Ascending aorta (tissue), 2 donors: ENCODE data around the gene RAPH1. TPM values are rescaled to one million over a fixed set of nuclear protein-coding genes. Genes with fewer than 3 reads are reported as not detected.
A peak's percentile ranks its signal among the peaks of the same experiment; 100 is the strongest.

Experiments
- DNase-seq, 2 donors: peaks; one replicate each; pipeline ENCODE4 v3.0.0-alpha.2; 2019; ENCODE audit warnings: low spot score in 2 of 2
- H3K27ac ChIP-seq, 2 donors: fragments of 200-600 bp; sonication (generic); one replicate each; pipeline ENCODE4 v1.5.1; 2016 to 2017; ENCODE audit warnings: mild to moderate bottlenecking in 1 of 2
- H3K27me3 ChIP-seq: fragments of 200-600 bp; sonication (generic); one replicate; pipeline ENCODE4 v1.5.1; 2017
- H3K36me3 ChIP-seq, 2 donors: fragments of 200-600 bp; sonication (generic); one replicate each; pipeline ENCODE4 v1.5.1; 2016
- H3K4me1 ChIP-seq, 2 donors: fragments of 200-600 bp; sonication (generic); one replicate each; pipeline ENCODE4 v1.5.1; 2016 to 2017; ENCODE audit warnings: mild to moderate bottlenecking in 1 of 2
- H3K4me3 ChIP-seq, 2 donors: fragments of 200-600 bp; sonication (generic); one replicate each; pipeline ENCODE4 v1.5.1; 2016 to 2017; ENCODE audit warnings: mild to moderate bottlenecking in 1 of 2
- H3K9me3 ChIP-seq, 2 donors: fragments of 200-600 bp; sonication (generic); one replicate each; pipeline ENCODE4 v1.5.1; 2016
- intact Hi-C: fragments of 100-400 bp; cut with DNase I; formaldehyde crosslinking; loops from one replicate; pipeline ENCODE4 v1.15.1; 2023
- total RNA-seq: library from RNA; depleted of rRNA; stranded (reverse); fragments of >200 nt; gene quantifications from one replicate; pipeline ENCODE4 v1.1.0, GENCODE V29; 2016
- TF ChIP-seq, protein P1 (sequence below), 3 experiments: fragments of 200-600 bp in 2 of 3; fragments of 450-650 bp in 1 of 3; sonication (generic) in 2 of 3; IDR thresholded peaks; one replicate each; pipeline ENCODE4 v1.5.1; 2016 to 2019; ENCODE audit warnings: antibody characterized with exemption in 3 of 3, mild to moderate bottlenecking in 1 of 3, moderate library complexity in 1 of 3

The RAPH1 gene, protein sequence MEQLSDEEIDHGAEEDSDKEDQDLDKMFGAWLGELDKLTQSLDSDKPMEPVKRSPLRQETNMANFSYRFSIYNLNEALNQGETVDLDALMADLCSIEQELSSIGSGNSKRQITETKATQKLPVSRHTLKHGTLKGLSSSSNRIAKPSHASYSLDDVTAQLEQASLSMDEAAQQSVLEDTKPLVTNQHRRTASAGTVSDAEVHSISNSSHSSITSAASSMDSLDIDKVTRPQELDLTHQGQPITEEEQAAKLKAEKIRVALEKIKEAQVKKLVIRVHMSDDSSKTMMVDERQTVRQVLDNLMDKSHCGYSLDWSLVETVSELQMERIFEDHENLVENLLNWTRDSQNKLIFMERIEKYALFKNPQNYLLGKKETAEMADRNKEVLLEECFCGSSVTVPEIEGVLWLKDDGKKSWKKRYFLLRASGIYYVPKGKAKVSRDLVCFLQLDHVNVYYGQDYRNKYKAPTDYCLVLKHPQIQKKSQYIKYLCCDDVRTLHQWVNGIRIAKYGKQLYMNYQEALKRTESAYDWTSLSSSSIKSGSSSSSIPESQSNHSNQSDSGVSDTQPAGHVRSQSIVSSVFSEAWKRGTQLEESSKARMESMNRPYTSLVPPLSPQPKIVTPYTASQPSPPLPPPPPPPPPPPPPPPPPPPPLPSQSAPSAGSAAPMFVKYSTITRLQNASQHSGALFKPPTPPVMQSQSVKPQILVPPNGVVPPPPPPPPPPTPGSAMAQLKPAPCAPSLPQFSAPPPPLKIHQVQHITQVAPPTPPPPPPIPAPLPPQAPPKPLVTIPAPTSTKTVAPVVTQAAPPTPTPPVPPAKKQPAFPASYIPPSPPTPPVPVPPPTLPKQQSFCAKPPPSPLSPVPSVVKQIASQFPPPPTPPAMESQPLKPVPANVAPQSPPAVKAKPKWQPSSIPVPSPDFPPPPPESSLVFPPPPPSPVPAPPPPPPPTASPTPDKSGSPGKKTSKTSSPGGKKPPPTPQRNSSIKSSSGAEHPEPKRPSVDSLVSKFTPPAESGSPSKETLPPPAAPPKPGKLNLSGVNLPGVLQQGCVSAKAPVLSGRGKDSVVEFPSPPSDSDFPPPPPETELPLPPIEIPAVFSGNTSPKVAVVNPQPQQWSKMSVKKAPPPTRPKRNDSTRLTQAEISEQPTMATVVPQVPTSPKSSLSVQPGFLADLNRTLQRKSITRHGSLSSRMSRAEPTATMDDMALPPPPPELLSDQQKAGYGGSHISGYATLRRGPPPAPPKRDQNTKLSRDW
- total RNA-seq = 49.8 TPM

DNA sequence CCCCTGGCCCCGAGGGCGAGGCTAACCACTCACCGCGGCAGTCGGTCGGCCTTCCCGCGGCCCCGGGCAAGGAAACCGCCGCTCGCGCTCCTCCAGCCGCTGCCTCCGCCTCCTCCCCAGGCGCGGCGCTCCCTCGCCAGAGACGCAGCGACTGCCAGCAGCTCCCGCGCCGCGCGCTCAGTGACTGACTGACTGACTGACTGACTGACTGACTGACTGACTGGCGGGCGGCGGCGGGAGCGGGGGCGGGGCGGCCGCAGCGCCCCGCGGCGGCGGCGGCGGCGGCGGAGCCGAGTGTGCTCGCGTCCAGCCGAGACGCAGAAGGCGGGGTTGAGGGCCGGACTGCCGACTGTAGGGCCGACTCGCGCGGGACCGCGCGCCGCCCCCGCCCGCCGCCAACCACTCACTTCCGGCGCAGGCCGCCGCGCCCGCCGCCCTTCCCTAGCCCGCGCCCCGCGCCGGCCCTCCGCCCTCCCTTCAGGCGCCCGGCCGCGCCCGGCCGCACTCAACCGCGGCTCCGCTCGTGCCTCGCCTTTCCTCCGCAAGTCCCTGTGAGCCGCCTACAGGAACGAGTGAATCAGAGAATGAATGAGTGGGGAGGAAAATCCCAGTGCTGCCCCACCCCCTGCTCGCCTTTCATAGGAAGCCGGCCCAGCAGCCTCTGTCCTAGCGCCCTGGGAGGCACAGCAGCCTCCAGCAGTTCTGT, at the start of gene RAPH1:
Gene RAPH1 (minus strand): TSS at position 224 of the 706 bp plus-strand sequence. CDS start 39,948 bp downstream, outside the sequence.
- Histone ChIP-seq H3K27ac (peak within 1 kb of the TSS; percentile 96 to 98), H3K36me3 (no peaks in the 10 kb centered on the region), H3K4me1 (peaks cover 0 to 15% of the 10 kb centered on the region in 2 donors), H3K4me3 (peak within 1 kb of the TSS; percentile 76 to 95), H3K9me3 (no peaks in the 10 kb centered on the region), H3K27me3 (no peaks in the 10 kb centered on the region)
- DNase-seq = peak; percentile 27 to 90
- intact Hi-C loops = loop anchor here (1.0 to 2.0 kb wide), 3 partner anchors 43 to 280 kb away; no protein-coding TSS in a partner anchor
- TF ChIP-seq, protein P1, sequence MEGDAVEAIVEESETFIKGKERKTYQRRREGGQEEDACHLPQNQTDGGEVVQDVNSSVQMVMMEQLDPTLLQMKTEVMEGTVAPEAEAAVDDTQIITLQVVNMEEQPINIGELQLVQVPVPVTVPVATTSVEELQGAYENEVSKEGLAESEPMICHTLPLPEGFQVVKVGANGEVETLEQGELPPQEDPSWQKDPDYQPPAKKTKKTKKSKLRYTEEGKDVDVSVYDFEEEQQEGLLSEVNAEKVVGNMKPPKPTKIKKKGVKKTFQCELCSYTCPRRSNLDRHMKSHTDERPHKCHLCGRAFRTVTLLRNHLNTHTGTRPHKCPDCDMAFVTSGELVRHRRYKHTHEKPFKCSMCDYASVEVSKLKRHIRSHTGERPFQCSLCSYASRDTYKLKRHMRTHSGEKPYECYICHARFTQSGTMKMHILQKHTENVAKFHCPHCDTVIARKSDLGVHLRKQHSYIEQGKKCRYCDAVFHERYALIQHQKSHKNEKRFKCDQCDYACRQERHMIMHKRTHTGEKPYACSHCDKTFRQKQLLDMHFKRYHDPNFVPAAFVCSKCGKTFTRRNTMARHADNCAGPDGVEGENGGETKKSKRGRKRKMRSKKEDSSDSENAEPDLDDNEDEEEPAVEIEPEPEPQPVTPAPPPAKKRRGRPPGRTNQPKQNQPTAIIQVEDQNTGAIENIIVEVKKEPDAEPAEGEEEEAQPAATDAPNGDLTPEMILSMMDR (IDR thresholded peaks at IDR 0.05) = peak in 1 of 3 experiments; percentile 18

DNA sequence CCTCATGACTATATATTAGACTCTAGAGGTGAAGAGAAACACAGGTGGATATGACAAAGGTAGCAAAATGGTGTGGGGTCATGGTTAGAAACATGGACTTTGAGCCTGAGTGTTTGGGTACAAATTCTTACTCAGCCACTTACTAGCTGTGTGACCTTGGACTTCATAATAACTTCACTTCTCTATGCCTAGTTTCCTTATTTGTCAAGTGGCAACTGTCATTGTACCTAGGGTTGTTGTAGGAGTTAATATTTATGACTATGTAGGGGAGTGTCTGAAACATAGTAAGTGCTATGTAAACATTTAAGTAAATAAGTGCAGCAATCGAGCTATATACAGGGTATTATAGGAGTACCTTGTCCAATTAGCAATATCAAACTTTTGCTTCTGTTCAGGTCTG, 49.7 kb upstream of the RAPH1 start:
- TF ChIP-seq, protein P1 (IDR thresholded peaks at IDR 0.05) = no peak
- intact Hi-C loops = loop anchor here (5.0 kb wide), 2 partner anchors 68 to 218 kb away; no protein-coding TSS in a partner anchor
- peak overlapping the region; percentile 76 to 92 for H3K27ac ChIP-seq

DNA sequence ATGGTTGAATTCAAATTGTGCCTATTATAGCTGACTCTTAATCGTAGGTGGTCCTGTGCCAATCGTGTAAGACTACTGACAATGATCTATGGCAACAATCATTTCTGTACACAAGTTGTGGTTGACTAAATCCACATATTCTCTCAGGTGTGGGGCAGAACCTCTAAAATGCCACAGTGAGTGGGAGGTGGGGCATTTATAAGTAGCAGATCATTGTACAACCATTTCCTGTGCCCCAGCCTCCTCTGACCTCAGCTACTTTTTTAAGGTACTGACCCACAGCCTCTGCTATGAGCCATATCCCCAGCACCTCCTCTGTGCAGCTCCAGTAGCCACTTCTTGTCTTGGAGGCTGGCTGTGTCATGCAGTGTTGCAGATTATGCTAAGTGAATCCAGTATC, 48.6 kb upstream of the RAPH1 start:
- TF ChIP-seq, protein P1 (IDR thresholded peaks at IDR 0.05) = no peak
- no peak overlapping the region for H3K4me3 ChIP-seq
- H3K9me3 ChIP-seq = no peaks in the 10 kb centered on the region
- intact Hi-C loops = loop anchor here (2.0 to 5.0 kb wide), 3 partner anchors 69 to 219 kb away; no protein-coding TSS in a partner anchor
- DNase-seq = peak; percentile 58 to 89
- peak overlapping the region; percentile 76 to 92 for H3K27ac ChIP-seq
- peaks cover 11 to 28% of the 10 kb centered on the region in 2 donors for H3K4me1 ChIP-seq
- H3K36me3 ChIP-seq = no peaks in the 10 kb centered on the region
- H3K27me3 ChIP-seq = no peaks in the 10 kb centered on the region

More for the DNA sequence above, 49.7 kb upstream of the RAPH1 start:
- peaks cover 11 to 25% of the 10 kb centered on the region in 2 donors for H3K4me1 ChIP-seq
- no peak overlapping the region for H3K4me3 ChIP-seq
- DNase-seq = no peak
- H3K9me3 ChIP-seq = no peaks in the 10 kb centered on the region
- H3K27me3 ChIP-seq = no peaks in the 10 kb centered on the region
- no peaks in the 10 kb centered on the region for H3K36me3 ChIP-seq

DNA sequence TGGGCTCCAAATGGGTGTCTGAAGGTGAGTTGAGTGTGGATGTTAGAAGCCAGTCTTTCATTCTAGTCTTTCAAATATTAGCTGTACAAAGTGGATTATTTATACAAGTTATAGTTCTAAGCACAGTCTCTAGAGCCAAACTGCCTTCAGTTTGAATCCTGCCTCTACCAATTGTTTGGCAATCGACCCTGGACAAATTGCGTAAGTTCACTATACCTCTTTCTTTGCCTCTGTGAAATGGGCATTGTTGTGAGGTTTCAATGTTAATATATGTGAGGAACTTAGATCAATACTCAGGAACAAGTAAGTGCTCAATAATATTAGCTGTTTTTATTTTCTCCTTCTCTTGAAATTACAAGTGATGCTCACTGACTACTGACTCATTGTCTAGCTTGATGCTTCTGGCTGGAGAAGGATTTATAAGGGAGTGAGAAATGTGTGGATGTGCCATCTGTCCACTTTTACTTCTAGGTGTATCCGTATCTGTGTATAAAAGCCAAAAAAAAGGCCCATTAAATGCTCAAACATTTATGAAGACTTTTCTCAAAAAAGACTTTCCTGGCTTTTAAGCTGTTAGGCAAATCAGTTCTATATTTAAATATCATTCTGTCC, 48.1 kb upstream of the RAPH1 start:
- peak overlapping the region; percentile 76 to 92 for H3K27ac ChIP-seq
- TF ChIP-seq, protein P1 (IDR thresholded peaks at IDR 0.05) = no peak
- intact Hi-C loops = loop anchor here (2.0 to 5.0 kb wide), 3 partner anchors 69 to 219 kb away; no protein-coding TSS in a partner anchor
- H3K4me1 ChIP-seq = peaks cover 11 to 28% of the 10 kb centered on the region in 2 donors
- H3K9me3 ChIP-seq = no peaks in the 10 kb centered on the region
- no peak overlapping the region for H3K4me3 ChIP-seq
- no peaks in the 10 kb centered on the region for H3K27me3 ChIP-seq
- DNase-seq = no peak
- H3K36me3 ChIP-seq = no peaks in the 10 kb centered on the region
